GM19099 (cell line): ENCODE data around the gene CHRDL1.

ENCODE experiments used
- POLR2A ChIP-seq: IDR thresholded peaks from 3 replicates; pipeline ENCODE4 v1.6.1; 2011; ENCODE audit warnings: low read depth; ENCODE audit not compliant: insufficient read length; ENCODE audit errors: extremely low read depth

Gene CHRDL1

DNA sequence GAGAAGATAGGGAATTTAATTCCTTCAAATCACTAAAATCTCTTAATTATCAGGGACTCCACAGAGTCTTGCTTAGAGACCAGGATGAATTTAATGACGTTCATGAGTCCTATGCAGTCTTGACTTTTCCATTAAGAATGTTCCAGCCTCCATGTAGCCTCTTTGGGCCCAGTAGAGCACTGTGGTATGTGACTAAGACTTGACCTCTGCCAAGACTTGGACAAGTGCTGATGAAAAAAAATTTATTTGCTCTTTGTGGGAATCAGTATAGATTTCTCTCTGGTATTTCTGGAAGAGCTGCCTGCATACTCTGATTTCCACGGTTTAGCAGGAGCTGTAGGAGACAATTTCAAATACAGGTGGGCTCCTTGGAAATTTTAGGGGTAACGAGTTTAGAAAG lies 40.6 kb downstream of the CHRDL1 start:
- TF ChIP-seq POLR2A: no peak

DNA sequence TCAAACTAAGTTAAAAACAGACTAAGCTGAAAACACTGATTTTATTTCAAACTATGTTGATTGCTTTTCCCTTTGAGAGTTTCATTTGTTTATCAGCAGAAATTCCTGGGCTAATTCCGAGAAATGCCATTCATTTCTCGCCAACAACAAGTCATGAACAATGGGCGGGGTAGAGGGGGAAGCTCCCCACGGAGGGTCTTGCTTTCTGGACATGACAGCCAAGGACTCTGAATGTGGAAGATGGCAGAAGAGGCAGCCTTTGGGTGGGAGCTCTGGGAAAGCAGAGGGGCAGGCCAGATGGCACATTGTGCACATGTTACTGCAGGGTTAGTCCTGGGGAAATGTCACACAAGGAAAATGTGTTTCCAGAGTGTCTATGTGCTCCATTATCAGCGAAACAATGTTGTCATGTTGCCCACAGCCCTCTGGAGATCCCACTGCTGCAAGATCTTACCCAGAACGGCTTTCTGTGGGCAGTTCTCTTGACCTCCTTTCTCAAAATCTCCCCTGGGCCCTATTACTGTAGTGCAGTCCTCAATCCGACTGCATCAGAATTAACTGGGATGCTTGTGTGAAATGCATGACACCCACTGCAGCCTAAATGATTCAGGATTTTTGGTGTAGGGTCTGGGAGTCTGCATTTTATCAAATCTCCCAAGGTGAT lies 45.0 kb downstream of the CHRDL1 start:
- no peak for TF ChIP-seq POLR2A

DNA sequence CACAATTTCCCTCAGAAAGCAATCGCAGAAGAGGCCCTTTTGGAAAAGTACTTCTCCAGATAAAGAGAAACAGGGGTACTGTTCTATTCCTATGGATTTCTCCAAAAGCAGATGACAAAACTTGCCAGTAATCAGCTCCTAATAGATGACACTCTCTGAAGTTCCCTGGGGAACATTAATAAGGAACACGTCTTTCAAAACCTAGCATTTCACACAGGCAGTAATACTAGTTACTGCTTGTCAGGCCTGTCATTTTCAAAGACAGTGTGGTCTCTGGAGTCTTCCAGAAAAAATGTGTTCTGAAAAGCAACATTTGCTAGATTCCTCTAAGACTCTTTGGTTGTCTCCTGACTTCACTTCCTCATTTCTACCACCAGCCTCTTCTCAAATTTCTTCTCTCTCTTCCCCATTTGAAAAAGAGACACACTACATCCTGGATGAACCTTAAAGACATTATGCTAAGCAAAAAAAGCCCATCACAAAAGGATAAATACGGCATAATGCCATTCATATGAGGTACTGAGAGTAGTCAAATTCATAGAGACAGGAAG lies 47.3 kb downstream of the CHRDL1 start:
- no peak for TF ChIP-seq POLR2A

DNA sequence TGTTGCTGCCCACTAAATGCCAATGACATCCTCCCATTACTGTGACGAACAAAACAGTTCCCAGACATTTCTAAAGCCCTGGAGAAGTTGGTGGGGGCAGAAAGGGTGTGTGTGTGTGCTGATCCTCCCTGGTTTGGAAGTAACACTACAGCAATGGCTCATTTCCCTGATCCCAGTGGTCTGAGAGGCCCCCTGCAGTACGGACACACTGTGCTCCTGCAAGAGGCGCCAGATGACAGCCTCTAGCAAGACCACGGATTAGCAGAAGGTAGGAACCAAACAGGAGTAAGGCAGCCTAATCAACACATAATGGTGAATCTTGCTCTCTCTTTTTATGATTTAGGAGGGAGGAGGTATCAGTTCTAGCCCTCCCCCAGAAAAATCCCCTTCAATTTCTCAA lies 49.6 kb downstream of the CHRDL1 start:
- TF ChIP-seq POLR2A: no peak

DNA sequence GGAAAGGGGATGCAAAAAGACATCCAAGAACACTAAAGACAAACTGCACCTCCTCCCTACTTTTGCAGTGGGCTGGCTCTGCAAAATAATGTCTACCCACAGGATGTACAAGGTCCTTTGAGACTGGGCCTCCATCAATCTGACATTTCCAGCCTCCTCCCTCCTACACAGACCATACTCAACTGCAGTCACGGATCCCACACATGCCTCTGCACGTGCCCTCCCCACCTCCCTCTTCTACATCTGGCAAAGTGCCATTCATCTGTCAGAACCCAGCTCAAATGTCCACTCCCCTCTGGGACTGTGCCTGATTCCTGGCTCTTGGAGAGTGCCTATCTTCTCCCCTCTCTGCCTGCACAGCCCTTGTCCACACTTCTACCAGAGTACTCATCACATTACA lies 50.3 kb downstream of the CHRDL1 start:
- no peak for TF ChIP-seq POLR2A

DNA sequence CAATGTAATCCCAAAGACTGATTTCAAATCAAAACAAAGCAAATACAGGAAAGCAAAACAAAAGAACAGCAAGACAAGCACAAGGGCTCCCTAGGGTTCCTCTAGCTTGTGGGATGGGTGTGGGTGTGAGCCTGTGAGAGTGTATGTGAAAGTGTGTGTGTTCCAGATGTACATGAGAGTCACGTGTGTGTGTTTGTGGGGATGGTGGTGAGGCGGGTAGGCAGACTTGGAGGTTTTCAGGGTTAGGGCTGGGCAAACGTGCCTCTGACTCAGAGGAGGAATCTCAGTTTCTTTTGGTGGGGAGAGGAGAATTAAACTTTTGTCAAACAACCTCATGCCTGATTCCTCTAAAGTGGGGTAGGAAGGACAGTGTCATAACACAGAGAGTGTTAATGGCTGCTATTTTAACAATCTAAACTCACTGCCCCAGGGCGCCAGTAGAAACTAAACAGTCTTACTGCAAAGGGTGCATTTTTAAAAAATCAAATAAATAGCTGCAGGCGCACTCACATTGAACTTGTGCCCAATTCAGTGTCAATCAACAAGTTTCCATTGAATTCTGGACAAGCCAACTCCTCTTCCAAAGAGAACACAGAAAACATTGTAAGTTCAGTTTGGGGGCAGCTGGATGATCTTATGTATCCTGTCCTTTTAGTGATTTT lies 51.8 kb downstream of the CHRDL1 start:
- no peak for TF ChIP-seq POLR2A

DNA sequence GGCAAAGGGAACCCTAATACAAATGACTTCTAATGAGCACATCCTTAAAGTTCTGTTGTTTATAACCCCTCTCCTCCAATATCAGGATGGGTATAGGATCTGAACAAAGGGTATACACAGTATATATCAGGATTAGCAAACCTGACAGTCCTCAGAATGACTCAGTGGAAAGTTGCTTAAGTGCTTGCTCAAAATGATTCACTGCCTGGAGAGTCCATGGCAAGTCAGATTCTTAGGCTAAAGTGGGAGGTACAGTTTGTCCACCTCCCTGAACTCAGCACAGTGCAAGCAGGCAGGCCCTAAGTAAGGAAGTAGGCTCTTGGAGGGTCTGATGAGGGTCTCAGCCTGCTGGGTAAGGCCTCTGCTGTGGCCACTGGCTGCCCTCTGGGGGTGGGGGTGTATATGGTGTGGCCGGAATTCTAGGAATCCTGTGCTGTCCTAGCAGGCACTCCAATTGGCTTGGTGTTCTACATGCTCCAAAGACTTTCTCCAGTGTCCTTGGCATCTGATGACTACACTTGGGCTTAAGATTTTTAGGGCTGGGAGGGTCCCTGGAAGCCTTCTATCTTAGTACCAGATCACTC lies 54.3 kb downstream of the CHRDL1 start:
- no peak for TF ChIP-seq POLR2A

DNA sequence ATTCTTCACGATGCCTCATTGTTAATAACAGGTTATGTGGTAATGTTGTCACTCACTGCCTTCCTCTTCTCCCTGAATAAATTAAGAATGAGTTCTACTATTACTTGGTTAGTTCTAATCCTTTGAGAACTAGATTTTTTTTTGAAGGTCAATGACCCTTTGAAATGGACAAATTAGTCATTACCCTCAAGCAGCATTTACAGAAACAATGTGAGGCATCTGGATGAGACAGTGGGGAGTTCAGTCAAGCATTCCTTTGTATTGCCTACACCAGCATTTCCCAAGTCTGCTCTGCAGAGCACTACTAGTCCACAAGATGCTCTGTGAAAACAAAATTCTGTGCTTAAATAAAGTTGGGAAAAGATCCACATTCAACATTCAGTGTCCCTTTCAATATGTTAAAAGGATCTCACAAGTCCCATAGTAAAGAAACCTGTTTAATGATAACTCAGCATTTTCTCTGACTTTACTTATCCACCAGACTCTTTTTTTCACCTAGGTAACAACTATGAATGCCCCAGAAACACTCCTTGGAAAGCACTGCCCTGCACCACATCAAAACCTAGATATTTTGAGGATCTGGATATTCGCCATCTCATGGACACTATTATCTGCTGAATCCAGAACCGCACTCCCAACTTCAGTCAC lies 60.6 kb downstream of the CHRDL1 start:
- no peak for TF ChIP-seq POLR2A

DNA sequence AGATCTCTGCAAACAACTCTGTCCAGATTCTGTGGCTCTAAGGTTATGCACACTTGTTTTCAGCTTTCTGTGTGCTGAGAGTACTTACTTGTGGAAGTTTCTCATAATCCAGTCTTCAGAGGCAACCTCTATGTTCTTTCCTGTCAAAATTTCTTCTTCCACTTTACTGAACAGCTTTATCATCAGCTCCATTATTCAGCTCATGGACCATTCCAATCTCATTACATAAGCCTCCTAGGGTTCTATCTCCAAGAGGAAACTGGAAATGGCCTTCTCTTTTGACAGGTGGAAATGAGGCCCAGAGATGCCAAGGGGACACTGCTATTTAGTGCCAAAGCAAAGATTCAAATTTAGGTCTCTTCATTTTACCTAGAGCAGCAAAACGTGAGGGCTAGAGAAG lies 61.3 kb downstream of the CHRDL1 start:
- TF ChIP-seq POLR2A: no peak

DNA sequence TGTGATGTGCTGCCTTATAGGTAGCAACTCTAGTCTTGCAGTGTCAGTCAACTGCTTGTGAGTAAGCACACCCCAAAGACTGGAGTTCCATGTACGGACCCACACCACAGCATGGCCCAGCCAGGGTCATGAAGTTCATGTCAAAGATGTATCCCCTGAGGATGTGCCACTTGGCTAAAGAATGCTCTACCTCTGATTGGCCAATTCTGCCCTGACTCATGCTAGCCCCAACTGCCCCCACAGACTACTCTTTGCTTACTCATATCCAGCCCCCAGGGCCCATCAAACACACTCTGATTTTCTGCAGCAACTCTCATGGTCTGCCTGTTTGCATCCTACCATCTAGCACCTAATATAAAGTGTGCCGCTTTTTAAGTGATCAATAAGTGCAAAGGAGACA lies 62.5 kb downstream of the CHRDL1 start:
- no peak for TF ChIP-seq POLR2A

DNA sequence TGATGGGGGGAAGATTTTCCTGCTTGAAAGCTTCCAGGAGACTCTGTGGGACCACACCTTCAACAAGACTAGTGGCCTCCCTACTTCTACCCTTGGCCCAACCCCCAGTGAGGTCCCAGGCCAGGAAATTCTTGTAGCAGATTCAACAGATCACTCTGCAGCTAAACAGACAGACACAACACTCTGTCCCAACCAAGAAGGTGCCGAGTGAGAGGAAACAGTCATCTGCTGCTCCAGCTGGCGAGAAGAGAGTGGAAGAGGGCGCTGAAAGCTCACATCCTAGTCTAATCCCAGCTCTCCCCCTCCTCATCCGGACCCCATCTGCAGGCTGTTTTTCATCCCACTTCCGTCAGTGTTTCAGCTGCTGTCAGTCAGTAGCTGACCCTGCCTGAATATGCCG lies 63.4 kb downstream of the CHRDL1 start:
- no peak for TF ChIP-seq POLR2A

DNA sequence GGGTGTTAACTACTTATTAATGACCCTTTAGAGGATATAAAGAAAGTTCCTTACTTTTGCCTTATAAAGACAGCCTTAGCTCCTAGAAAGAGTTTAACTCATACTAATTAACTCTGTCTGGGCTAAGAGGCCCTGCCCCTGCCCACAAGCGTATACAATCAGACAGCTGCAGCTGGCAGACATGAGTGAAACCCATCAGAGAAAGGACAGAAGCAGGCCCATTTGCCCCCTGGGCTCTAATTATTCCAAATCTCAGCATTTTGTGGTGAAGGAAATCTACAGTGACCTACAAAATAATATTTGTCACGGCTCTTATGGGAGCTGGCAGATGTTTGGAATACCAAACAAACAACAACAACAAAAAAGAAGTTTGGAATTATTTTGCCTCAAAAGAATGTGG lies 71.8 kb downstream of the CHRDL1 start:
- TF ChIP-seq POLR2A: no peak

DNA sequence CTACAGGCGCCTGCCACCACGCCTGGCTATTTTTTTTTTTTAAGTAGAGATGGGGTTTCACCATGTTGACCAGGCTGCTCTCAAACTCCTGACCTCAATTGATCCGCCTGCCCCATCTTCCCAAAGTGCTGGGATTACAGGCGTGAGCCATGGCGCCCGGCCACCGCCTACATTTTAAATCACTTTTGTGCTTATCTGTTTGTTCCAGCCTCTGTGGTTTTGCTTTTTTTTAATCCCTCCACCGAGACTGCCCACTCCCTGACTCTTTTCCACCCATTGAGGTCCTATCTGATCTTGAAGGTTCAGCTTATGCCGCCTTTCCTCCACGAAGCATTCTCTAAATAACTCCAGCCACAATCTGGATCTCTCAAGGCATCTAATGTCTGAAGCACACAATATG lies 73.5 kb downstream of the CHRDL1 start:
- no peak for TF ChIP-seq POLR2A

DNA sequence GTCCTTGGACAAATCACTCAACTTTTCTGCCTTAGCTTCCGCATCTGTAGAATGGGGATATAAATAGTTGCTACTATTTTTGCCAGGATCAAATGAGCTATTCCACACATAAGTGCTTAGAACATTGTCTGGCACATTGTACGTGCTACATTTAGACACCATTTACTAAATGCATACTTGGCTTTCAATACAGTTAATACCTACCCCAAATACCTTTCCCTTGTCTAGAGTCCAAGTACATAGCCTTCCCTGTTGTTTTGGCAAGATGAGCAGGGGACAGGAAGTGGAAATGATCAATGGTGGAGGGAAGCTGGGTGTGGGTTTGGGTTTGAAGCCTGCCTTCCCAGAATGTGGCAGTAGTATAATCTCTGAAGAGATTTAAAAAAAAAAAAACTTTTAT lies 82.0 kb downstream of the CHRDL1 start:
- TF ChIP-seq POLR2A: no peak

DNA sequence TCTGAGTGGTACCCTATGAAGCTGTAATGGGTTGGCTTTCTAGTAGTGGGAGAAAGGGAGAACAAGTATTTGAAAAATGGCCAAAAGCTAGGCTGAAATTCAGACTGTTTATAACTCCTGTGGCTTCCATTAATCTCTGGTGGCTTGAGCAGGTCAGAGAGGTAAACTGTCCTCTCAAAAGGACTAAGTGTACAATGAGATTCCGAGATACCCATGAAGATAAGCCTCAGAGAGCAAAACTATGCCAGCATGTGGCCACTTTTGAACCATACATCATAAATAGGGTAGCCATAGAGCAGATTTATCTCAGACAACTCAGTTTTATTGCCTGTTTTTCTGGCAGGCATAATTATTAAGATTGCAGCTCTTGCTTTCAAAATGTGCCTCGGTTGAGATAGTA lies 89.2 kb downstream of the CHRDL1 start:
- no peak for TF ChIP-seq POLR2A

DNA sequence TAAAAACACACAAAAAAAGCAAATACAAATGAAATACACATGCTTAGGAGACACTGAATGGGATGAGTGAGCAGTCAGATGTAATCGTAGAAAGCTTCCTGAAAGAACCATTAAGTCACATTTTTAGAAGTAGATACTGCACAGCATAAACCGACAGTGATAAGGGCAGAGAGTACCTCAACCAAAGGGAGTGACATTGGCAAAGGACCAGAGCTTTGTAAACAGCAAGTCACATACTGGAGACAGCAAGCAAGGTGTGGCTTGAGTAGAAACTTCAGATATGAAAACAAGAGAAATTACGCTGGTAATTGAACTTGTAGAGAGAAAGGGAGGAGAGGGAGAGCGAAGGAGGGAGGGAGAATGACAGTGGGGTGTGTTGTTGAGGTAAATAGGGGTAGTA lies 92.0 kb downstream of the CHRDL1 start:
- TF ChIP-seq POLR2A: no peak
